T-cell (primary cell): ENCODE results near the gene PLA2R1. TPM values are rescaled to one million over a fixed set of nuclear protein-coding genes. Genes with fewer than 3 reads are reported as not detected.

ENCODE experiments used
- ATAC-seq, 4 experiments: fragments of 200-7000 bp in 3 of 4; fragments of 150-1000 bp in 1 of 4; cut with Tn5 transposase; replicated peaks in 1 of 4; 1 replicate in 3 of 4; 2 replicates in 1 of 4; pipeline ENCODE4 v1.10.0; 2021; ENCODE audit warnings: moderate library complexity in 3 of 4, mild to moderate bottlenecking in 2 of 4, moderate number of reproducible peaks in 1 of 4
- CTCF ChIA-PET, 2 donors: fragments of 300-600 bp; sonication (Branson Sonifier 250); formaldehyde crosslinking; loops; one replicate each; lab custom pipeline; 2022; ENCODE audit warnings: antibody characterized with exemption in 2 of 2; lab: Charles Lee
- POLR2A ChIA-PET, 2 donors: fragments of 300-600 bp; sonication (Branson Sonifier 250); formaldehyde crosslinking; loops; one replicate each; lab custom pipeline; 2022; ENCODE audit warnings: antibody characterized with exemption in 2 of 2; lab: Charles Lee
- DNase-seq, 35 experiments: peaks; one replicate each; pipeline versions ENCODE4 v3.0.0 to v3.0.0-alpha.2; 2013 to 2023
- H3K27ac ChIP-seq: one replicate; pipeline ENCODE4 v1.5.1; 2013; ENCODE audit warnings: low read length
- H3K27me3 ChIP-seq, 2 experiments: replicated peaks in 1 of 2; 1 replicate in 1 of 2; 2 replicates in 1 of 2; pipeline versions ENCODE4 v1.6.1 to v1.7.0; 2013; ENCODE audit warnings: low read length in 1 of 2, mixed read lengths in 1 of 2; ENCODE audit not compliant: control insufficient read depth in 2 of 2, insufficient read depth in 2 of 2; ENCODE audit errors: extremely low read depth in 1 of 2
- H3K36me3 ChIP-seq, 2 donors: 1 replicate in 1 of 2; 2 replicates in 1 of 2; pipeline versions ENCODE4 v1.6.1 to v1.7.0; 2013; ENCODE audit warnings: low read length in 1 of 2; ENCODE audit not compliant: control insufficient read depth in 2 of 2, insufficient read depth in 1 of 2; ENCODE audit errors: extremely low read depth in 1 of 2
- H3K4me1 ChIP-seq, 2 experiments: 1 replicate in 1 of 2; 2 replicates in 1 of 2; pipeline versions ENCODE4 v1.6.1 to v1.7.0; 2013; ENCODE audit warnings: low read length in 2 of 2, mixed read lengths in 1 of 2; ENCODE audit not compliant: insufficient read depth in 2 of 2, control insufficient read depth in 1 of 2; ENCODE audit errors: extremely low read depth in 1 of 2
- H3K4me3 ChIP-seq, 2 donors: 1 replicate in 1 of 2; 2 replicates in 1 of 2; pipeline versions ENCODE4 v1.5.1 to v1.7.0; 2013; ENCODE audit warnings: mild to moderate bottlenecking in 2 of 2, low read length in 1 of 2, moderate library complexity in 1 of 2; ENCODE audit not compliant: control insufficient read depth in 1 of 2; ENCODE audit errors: extremely low read depth in 1 of 2
- H3K9me3 ChIP-seq: 2 replicates; pipeline ENCODE4 v1.7.0; 2013
- H3K27ac Mint-ChIP-seq, 2 donors: one replicate each; pipeline ENCODE4 v1.8.0; 2020 to 2021; ENCODE audit warnings: mild to moderate bottlenecking in 2 of 2, mixed read lengths in 2 of 2
- H3K27me3 Mint-ChIP-seq, 2 donors: one replicate each; pipeline ENCODE4 v1.8.0; 2021 to 2022; ENCODE audit warnings: mixed read lengths in 2 of 2
- H3K36me3 Mint-ChIP-seq: one replicate; pipeline ENCODE4 v1.8.0; 2021; ENCODE audit warnings: mixed read lengths
- H3K4me1 Mint-ChIP-seq, 3 donors: one replicate each; pipeline ENCODE4 v1.8.0; 2020 to 2022; ENCODE audit warnings: mixed read lengths in 3 of 3, mild to moderate bottlenecking in 1 of 3
- H3K4me3 Mint-ChIP-seq, 3 donors: one replicate each; pipeline ENCODE4 v1.8.0; 2020 to 2022; ENCODE audit warnings: mild to moderate bottlenecking in 3 of 3, mixed read lengths in 3 of 3, moderate library complexity in 3 of 3
- H3K9me3 Mint-ChIP-seq, 3 donors: one replicate each; pipeline ENCODE4 v1.8.0; 2020 to 2022; ENCODE audit warnings: mixed read lengths in 3 of 3
- WGBS: methylation state at CpG from one replicate; pipeline ENCODE4 v1.1.5; 2013; ENCODE audit warnings: missing lambda C conversion rate; ENCODE audit not compliant: insufficient coverage; 5-methylcytosine and 5-hydroxymethylcytosine counted together
- total RNA-seq, 35 experiments: library from RNA in 6 of 35; stranded (reverse) in 6 of 35; fragments of 120-200 nt in 1 of 35; gene quantifications; one replicate each; pipeline versions ENCODE4 v1.2.1 to v1.2.4 and lab custom pipeline; 2013 to 2026

Gene PLA2R1
- total RNA-seq, 5 donors from 2014 or later (not counting 1 experiment from before 2014, with no cell fraction given): 0.20 TPM; not detected in 4

DNA sequence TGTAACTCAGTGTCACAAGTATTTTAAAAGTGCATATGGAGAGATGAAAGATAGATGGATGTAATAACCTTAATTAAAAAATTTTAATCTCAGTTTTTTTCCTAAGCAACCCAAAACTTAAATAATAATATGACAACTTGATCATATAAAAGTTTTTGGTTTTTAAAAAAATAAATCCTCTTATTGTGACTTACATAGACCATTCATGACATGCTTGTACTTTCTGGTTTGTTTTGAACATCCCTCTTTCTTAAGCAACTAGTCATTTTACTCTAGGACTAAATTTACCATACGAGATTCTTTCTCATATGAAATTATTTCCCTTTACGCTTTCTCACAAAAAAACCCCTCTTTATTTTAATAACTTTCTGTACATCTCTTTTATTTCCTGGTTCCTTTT lies 6.5 kb upstream of the PLA2R1 start:
- CTCF ChIA-PET: no interaction called here
- no peaks in the 10 kb centered on the region for H3K36me3 Mint-ChIP-seq
- no peak for ATAC-seq
- no peaks in the 10 kb centered on the region for H3K4me1 Mint-ChIP-seq
- H3K4me3 Mint-ChIP-seq: no peak overlapping the region
- DNase-seq: no peak
- POLR2A ChIA-PET: interaction anchor here in 1 of 2 donors (0.6 kb wide), 1 partner anchor 15 kb away, joined by 4 read pairs; no protein-coding TSS in a partner anchor
- peaks cover 0 to 3% (median 0%) of the 10 kb centered on the region in 3 donors for H3K9me3 Mint-ChIP-seq
- H3K36me3 ChIP-seq: no peaks in the 10 kb centered on the region
- no peaks in the 10 kb centered on the region for H3K9me3 ChIP-seq
- no peak overlapping the region for H3K27ac Mint-ChIP-seq
- WGBS: no CpG with 5 or more reads among the region's 2 CpGs
- H3K27ac ChIP-seq: no peak overlapping the region
- H3K4me3 ChIP-seq: no peak overlapping the region
- H3K27me3 Mint-ChIP-seq: peaks cover 15 to 22% of the 10 kb centered on the region in 2 donors
- peaks cover 0 to 2% of the 10 kb centered on the region in 2 experiments for H3K27me3 ChIP-seq
- H3K4me1 ChIP-seq: no peaks in the 10 kb centered on the region

DNA sequence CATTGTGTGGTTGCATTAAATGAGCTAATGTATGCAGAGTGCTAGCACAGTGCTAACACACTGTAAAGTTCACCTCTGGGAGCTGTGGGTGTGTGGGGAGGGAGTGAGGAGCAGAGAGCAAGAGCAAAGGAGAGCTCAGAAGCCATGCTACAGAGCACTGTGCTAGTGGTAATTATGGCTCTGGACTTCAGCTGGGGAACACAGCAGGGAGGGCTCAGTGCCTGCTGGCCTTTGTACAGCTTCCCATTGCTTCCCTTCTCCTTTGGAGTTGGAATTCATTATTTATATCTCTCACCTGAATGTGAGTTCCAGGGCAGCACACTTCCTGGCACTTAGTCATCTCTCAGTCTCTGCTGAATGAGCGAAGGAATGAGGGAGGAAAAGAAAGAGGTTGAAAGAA lies 2.5 kb upstream of the PLA2R1 start:
- ATAC-seq (no peak), DNase-seq (no peak)
- Mint-ChIP-seq H3K4me3 (no peak overlapping the region), H3K36me3 (no peaks in the 10 kb centered on the region), H3K27me3 (peaks cover 31 to 42% of the 10 kb centered on the region in 2 donors), H3K4me1 (peaks cover 6 to 11% (median 7%) of the 10 kb centered on the region in 3 donors), H3K9me3 (peaks cover 0 to 3% (median 0%) of the 10 kb centered on the region in 3 donors), H3K27ac (no peak overlapping the region)
- WGBS: no CpG with 5 or more reads among the region's 1 CpG
- POLR2A ChIA-PET: no interaction called here
- Histone ChIP-seq H3K36me3 (no peaks in the 10 kb centered on the region), H3K27ac (no peak overlapping the region), H3K27me3 (peaks cover 0 to 29% of the 10 kb centered on the region in 2 experiments), H3K4me1 (peaks cover 0 to 10% of the 10 kb centered on the region in 2 experiments), H3K9me3 (no peaks in the 10 kb centered on the region), H3K4me3 (no peak overlapping the region)
- CTCF ChIA-PET: no interaction called here

DNA sequence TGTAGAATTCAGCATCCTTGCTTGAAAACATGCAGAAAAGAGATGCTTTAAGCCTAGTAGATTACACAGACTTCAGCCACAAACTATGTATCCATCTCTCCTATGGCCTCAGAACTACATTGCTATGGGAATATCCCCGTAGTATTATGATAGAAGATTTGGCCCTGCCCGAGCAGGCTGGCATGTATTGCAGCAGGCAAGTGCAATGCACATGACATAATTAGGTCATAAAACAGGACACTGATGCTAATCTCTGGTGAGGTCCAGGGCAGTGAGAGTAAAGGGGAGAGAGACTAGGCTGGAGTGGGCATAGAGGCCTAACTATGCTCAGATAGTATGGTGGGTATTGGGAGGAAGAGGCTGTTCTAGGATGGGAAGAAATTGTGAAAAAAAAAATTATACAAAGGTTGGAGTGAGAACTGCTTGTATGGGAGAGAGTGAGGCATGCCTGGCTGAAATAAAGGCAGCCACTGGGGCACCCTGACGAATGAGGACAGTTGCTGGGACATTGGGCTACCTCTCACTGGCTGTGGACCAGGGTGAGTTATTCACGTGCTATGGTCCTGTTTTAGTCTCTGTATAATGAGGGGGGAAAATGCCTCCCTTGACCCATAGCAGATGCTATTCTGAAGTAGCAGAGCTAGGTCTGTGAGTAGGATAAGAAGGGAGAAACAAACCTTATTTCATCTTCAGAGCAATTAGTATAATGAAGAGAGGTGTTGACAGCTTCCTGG lies 1.6 kb upstream of the PLA2R1 start:
- peaks cover 6 to 11% (median 7%) of the 10 kb centered on the region in 3 donors for H3K4me1 Mint-ChIP-seq
- Histone ChIP-seq H3K27ac (no peak overlapping the region), H3K27me3 (peaks cover 0 to 32% of the 10 kb centered on the region in 2 experiments), H3K4me3 (no peak overlapping the region), H3K4me1 (peaks cover 0 to 10% of the 10 kb centered on the region in 2 experiments), H3K36me3 (no peaks in the 10 kb centered on the region), H3K9me3 (no peaks in the 10 kb centered on the region)
- peaks cover 0 to 3% (median 0%) of the 10 kb centered on the region in 3 donors for H3K9me3 Mint-ChIP-seq
- peaks cover 37 to 49% of the 10 kb centered on the region in 2 donors for H3K27me3 Mint-ChIP-seq
- no peaks in the 10 kb centered on the region for H3K36me3 Mint-ChIP-seq
- no peak overlapping the region for H3K4me3 Mint-ChIP-seq
- ATAC-seq (no peak), DNase-seq (no peak)
- POLR2A ChIA-PET: no interaction called here
- H3K27ac Mint-ChIP-seq: no peak overlapping the region
- 85% methylated on average over 2 of the region's 4 CpGs for WGBS
- CTCF ChIA-PET: interaction anchor here in 1 of 2 donors (0.6 kb wide), 1 partner anchor 809 kb away, joined by 3 read pairs; no protein-coding TSS in a partner anchor

DNA sequence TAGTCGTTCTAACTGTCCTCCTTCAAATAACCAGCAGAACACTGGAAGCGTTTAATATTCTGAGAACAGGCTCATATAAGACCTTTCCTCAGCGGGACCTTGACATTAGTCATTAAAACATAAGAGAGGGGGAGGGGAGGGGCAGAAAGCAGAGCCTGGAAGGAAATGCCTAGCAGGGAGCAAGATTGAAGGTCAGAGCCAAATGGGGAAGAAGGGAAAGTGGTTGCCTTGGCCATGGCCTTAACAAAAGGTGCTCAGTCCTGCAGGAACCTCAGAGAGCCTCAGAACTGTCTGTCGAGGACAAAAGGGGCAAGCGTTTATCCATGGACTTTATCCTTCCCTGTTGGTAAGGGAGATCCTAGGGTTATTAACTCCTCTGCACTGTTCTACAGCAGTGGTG lies 856 bp upstream of the PLA2R1 start:
- Histone ChIP-seq H3K27me3 (peaks cover 0 to 33% of the 10 kb centered on the region in 2 experiments), H3K9me3 (no peaks in the 10 kb centered on the region), H3K4me3 (no peak overlapping the region), H3K36me3 (no peaks in the 10 kb centered on the region), H3K4me1 (peaks cover 0 to 10% of the 10 kb centered on the region in 2 experiments), H3K27ac (no peak overlapping the region)
- POLR2A ChIA-PET: no interaction called here
- ATAC-seq (no peak), DNase-seq (no peak)
- Mint-ChIP-seq H3K27ac (no peak overlapping the region), H3K9me3 (no peaks in the 10 kb centered on the region), H3K4me1 (peaks cover 6 to 11% (median 7%) of the 10 kb centered on the region in 3 donors), H3K36me3 (no peaks in the 10 kb centered on the region), H3K4me3 (peak overlapping the region; percentile 55 to 75 (median 57)), H3K27me3 (peaks cover 43 to 54% of the 10 kb centered on the region in 2 donors)
- WGBS: 100% methylated on average over 2 of the region's 5 CpGs
- CTCF ChIA-PET: no interaction called here

DNA sequence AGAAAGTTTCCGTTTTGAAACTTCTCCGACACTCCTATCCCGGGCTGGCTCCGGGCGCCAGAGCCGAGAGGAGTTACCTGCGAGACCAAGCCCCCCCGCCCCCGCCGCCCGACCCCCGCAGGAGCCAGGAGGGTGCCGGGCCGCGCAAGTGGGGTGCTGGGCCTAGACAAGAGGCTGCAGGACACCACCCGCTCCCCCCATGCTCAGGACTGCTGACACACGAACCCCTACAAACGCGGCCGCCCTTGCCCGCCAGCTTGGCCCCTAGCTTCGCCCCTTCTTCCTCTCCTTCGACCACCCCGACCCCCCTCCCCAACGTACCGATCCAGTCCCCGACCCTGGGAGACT lies 497 bp downstream of the PLA2R1 start:
- WGBS: 2% methylated on average over 27 of the region's 27 CpGs
- H3K27ac Mint-ChIP-seq: no peak overlapping the region
- H3K4me1 Mint-ChIP-seq: peaks cover 6 to 11% (median 7%) of the 10 kb centered on the region in 3 donors
- peak overlapping the region in 1 of 2 donors; percentile 65 for H3K4me3 ChIP-seq
- no peaks in the 10 kb centered on the region for H3K9me3 ChIP-seq
- H3K36me3 ChIP-seq: no peaks in the 10 kb centered on the region
- H3K9me3 Mint-ChIP-seq: no peaks in the 10 kb centered on the region
- CTCF ChIA-PET: no interaction called here
- H3K4me1 ChIP-seq: peaks cover 0 to 10% of the 10 kb centered on the region in 2 experiments
- H3K27me3 ChIP-seq: peaks cover 0 to 35% of the 10 kb centered on the region in 2 experiments
- ATAC-seq (no peak), DNase-seq (no peak)
- peaks cover 48 to 64% of the 10 kb centered on the region in 2 donors for H3K27me3 Mint-ChIP-seq
- POLR2A ChIA-PET: no interaction called here
- no peaks in the 10 kb centered on the region for H3K36me3 Mint-ChIP-seq
- H3K27ac ChIP-seq: no peak overlapping the region
- peak overlapping the region; percentile 54 to 75 (median 59) for H3K4me3 Mint-ChIP-seq

DNA sequence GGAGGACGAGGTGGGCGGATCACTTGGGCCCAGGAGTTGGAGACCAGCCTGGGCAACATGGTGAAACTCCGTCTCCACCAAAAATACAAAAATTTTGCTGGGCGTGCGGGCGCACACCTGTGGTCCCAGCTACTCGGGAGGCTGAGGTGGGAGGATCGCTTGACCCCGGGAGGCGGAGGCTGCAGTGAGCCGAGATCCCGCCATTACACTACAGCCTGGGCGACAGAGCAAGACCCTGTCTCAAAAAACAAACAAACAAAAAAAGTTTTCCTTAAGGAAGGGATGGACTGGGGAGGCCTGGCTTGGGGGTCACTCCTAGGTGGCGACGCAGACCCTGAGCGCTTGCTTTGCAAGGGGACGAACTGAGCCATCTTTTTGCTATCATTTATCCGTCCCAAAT lies 882 bp downstream of the PLA2R1 start:
- H3K27ac Mint-ChIP-seq: no peak overlapping the region
- peaks cover 6 to 11% (median 7%) of the 10 kb centered on the region in 3 donors for H3K4me1 Mint-ChIP-seq
- DNase-seq: no peak
- ATAC-seq: no peak
- Histone ChIP-seq H3K9me3 (no peaks in the 10 kb centered on the region), H3K36me3 (no peaks in the 10 kb centered on the region), H3K27me3 (peaks cover 0 to 35% of the 10 kb centered on the region in 2 experiments), H3K4me1 (peaks cover 0 to 10% of the 10 kb centered on the region in 2 experiments), H3K4me3 (peak overlapping the region in 1 of 2 donors; percentile 65), H3K27ac (no peak overlapping the region)
- H3K27me3 Mint-ChIP-seq: peaks cover 48 to 67% of the 10 kb centered on the region in 2 donors
- peak overlapping the region in 2 of 3 donors; percentile 42 to 75 for H3K4me3 Mint-ChIP-seq
- ChIA-PET CTCF (no interaction called here), POLR2A (no interaction called here)
- no peaks in the 10 kb centered on the region for H3K9me3 Mint-ChIP-seq
- no peaks in the 10 kb centered on the region for H3K36me3 Mint-ChIP-seq
- WGBS: 83% methylated on average over 11 of the region's 18 CpGs
